ENCODE results near the gene UBE2K.
"Not testable (repeated sequence)": the region's sequence is repeated elsewhere in the genome, so short reads cannot be mapped to it uniquely, and the experiment has no call there.

Gene UBE2K

DNA sequence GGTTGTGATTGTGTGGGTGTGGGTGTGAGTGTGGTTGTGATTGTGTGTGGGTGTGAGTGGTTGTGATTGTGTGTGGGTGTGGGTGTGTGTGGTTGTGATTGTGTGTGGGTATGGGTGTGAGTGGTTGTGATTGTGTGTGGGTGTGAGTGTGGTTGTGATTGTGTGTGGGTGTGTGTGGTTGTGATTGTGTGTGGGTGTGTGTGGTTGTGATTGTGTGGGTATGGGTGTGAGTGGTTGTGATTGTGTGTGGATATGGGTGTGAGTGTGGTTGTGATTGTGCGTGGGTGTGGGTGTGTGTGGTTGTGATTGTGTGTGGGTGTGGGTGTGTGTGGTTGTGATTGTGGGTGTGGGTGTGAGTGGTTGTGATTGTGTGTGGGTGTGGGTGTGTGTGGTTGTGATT, 115.1 kb downstream of the UBE2K start:
- DNase-seq, result not testable (repeated sequence)

DNA sequence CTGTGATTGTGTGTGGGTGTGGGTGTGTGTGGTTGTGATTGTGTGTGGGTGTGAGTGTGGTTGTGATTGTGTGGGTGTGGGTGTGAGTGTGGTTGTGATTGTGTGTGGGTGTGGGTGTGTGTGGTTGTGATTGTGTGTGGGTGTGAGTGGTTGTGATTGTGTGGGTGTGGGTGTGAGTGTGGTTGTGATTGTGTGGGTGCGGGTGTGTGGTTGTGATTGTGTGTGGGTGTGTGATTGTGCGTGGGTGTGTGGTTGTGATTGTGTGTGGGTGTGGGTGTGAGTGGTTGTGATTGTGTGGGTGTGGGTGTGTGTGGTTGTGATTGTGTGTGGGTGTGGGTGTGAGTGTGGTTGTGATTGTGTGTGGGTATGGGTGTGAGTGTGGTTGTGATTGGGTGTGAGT, 115.8 kb downstream of the UBE2K start:
- not testable (repeated sequence) for DNase-seq

- DNase-seq, result no peak
Measured at GRCh38 chr4:39814403-39815185, 116.7 kb downstream of the UBE2K start.

DNA sequence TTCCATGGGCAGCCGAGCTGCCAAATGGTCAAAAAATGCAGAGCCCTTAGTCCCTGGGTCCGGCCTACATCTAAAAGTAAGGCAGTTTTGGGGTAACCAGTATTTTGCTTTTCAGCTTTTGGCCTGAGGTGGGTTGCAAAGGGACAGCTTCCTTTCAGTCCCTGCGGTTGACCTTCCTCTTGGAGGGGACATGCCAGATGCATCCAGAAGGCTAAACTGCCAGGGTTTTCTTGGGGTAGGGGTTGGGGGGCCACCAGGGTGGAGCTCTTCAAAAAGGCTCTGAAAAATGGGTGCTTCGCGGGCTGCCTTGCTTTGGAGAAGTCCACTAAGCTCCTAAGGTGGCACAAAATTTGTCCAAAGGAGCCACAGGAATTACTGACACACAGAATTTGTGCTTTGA, 120.7 kb downstream of the UBE2K start:
- no peak for DNase-seq

DNA sequence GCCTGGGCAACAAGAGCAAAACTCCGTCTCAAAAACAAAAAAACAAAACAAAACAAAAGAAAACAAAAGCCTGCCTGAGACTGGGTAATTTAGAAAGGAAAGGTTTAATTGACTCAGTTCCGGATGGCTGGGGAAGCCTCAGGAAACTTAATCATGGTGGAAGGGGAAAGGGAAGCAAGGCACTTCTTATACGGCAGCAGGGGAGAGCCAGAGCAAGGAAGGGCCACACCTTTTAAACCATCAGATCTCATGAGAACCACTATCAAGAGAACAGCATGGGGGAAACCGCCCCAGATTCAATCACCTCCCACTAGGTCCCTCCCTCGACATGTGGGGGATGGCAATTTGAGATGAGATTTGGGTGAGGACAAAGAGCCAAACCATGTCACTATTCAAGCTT, 122.2 kb downstream of the UBE2K start:
- DNase-seq, result no peak

DNA sequence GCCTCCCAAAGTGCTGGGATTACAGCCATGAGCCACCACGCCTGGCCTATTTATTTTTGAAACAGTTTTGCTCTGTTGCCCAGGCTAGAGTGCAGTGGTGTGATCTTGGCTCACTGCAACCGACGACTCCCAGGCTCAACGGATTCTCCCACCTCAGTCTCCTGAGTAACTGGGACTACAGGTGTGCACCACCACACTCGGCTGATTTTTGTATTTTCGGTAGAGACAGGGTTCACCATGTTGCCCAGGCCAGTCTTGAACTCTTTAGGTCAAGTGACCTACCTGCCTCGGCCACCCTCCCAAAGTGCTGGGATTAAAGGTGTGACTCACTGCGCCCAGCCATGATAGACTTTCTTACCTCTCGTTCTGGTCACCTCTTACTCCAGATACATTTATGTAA, 124.0 kb downstream of the UBE2K start:
- DNase-seq, result no peak

DNA sequence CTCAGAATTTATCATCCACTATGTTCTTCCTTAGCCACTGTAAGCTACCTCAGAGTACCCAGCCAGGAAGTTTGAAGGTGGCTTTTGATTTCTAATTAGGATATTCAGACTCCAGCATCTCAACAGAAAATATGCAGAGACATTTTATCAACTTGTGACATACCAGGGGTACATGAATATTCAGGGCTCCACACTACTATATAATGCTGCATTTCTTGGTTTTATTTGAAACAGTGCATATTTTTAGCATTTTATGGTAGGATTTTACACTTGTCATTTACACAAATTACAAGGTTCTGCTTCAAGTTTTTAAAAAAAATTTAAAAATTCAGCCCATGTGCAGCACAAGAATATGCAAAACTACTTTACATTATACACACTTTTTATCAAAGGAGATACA, 124.7 kb downstream of the UBE2K start:
- no peak for DNase-seq

DNA sequence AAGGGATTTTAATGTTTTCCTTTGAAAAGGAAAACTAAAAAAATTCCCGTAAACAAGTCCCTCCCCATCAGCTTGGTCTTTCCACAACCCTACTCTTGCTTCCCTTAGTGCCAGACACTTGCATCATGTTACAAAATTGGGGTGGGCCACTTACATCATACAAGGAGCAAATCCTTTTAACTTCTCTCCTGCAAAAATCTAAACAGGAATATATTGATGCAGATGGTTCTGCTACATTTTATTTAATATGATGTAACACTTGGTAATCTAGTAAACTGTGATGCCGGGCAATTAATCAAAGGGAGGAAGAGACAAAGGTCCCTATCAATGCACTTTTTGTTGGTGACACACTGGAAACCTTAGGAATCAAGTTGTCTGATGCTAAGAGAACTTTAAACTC, 125.3 kb downstream of the UBE2K start:
- no peak for DNase-seq

GRCh38 chr4:39825090-39825489, 127.2 kb downstream of the UBE2K start:
- DNase-seq, result no peak

DNA sequence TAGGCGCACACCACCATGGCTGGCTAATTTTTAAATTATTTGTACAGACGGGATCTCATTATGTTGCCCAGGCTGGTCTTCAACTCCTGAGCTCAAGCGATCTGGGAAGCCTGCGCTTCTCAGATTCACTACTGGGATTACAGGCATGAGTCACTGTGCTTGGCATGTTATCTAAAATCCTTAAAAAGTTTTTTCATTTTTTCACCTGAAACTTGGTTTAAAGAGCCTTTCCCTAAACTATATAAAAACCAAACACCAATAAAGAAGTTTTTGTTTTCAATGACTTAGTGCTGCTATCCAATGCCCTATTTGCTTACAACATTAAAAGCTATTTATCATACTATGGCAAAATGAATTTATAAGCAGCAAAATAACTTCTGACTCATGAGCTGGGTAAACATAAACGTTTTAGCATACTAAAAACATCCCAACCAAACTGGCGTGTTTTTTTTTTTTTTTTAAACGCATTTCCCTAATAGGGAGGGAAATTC, 127.8 kb downstream of the UBE2K start:
- DNase-seq, result no peak

All from CD4-positive, alpha-beta T cell treated with Interleukin-15 for 1 hour (primary cell).